Mesendoderm (in vitro differentiated cells): ENCODE measurements around the gene ZBTB40.

Experiments
- DNase-seq: peaks from one replicate; pipeline ENCODE4 v3.0.0; 2013
- H2AK5ac ChIP-seq: 2 replicates; pipeline ENCODE4 v1.6.1; 2013; ENCODE audit warnings: low read length, inconsistent platforms
- H2BK120ac ChIP-seq: 2 replicates; pipeline ENCODE4 v1.6.1; 2013; ENCODE audit warnings: low read depth, mild to moderate bottlenecking, low read length, moderate library complexity, mixed read lengths
- H2BK15ac ChIP-seq: replicated peaks from 2 replicates; pipeline ENCODE4 v1.6.1; 2013; ENCODE audit warnings: low read depth, mild to moderate bottlenecking, moderate library complexity
- H2BK5ac ChIP-seq: 2 replicates; pipeline ENCODE4 v1.6.1; 2013; ENCODE audit warnings: low read length, inconsistent platforms
- H3K18ac ChIP-seq: 2 replicates; pipeline ENCODE4 v1.6.1; 2013; ENCODE audit warnings: mild to moderate bottlenecking, low read length, mixed read lengths
- H3K23ac ChIP-seq: one replicate; pipeline ENCODE4 v1.6.1; 2013; ENCODE audit warnings: low read length
- H3K27ac ChIP-seq: 2 replicates; pipeline ENCODE4 v1.5.1; 2013; ENCODE audit warnings: low read depth, mild to moderate bottlenecking, inconsistent platforms, low read length, moderate library complexity
- H3K27me3 ChIP-seq: 2 replicates; pipeline ENCODE4 v1.6.1; 2013; ENCODE audit warnings: low read length, control low read depth, mild to moderate bottlenecking, inconsistent platforms; ENCODE audit not compliant: insufficient read depth, poor library complexity
- H3K36me3 ChIP-seq: 2 replicates; pipeline ENCODE4 v1.6.1; 2013; ENCODE audit warnings: low read length, inconsistent platforms; ENCODE audit not compliant: control insufficient read depth, insufficient read depth
- H3K4ac ChIP-seq: one replicate; pipeline ENCODE4 v1.6.1; 2013; ENCODE audit warnings: low read depth, mild to moderate bottlenecking, low read length, moderate library complexity
- H3K4me1 ChIP-seq: 2 replicates; pipeline ENCODE4 v1.6.1; 2013; ENCODE audit warnings: low read depth, low read length, inconsistent platforms; ENCODE audit not compliant: control insufficient read depth
- H3K4me2 ChIP-seq: 2 replicates; pipeline ENCODE4 v1.6.1; 2013; ENCODE audit warnings: low read length
- H3K4me3 ChIP-seq: 2 replicates; pipeline ENCODE4 v1.5.1; 2013; ENCODE audit warnings: mild to moderate bottlenecking, low read length
- H3K56ac ChIP-seq: one replicate; pipeline ENCODE4 v1.6.1; 2013; ENCODE audit warnings: low read length
- H3K79me1 ChIP-seq: 2 replicates; pipeline ENCODE4 v1.6.1; 2013; ENCODE audit warnings: low read length, inconsistent platforms
- H3K79me2 ChIP-seq: 2 replicates; pipeline ENCODE4 v1.6.1; 2013; ENCODE audit warnings: mild to moderate bottlenecking, low read length; ENCODE audit not compliant: control insufficient read depth, insufficient read depth
- H3K9ac ChIP-seq: 2 replicates; pipeline ENCODE4 v1.6.1; 2013; ENCODE audit warnings: low read length, inconsistent platforms
- H4K5ac ChIP-seq: one replicate; pipeline ENCODE4 v1.6.1; 2013; ENCODE audit warnings: low read length
- H4K8ac ChIP-seq: one replicate; pipeline ENCODE4 v1.6.1; 2013; ENCODE audit warnings: low read depth, mild to moderate bottlenecking, control low read depth, low read length, moderate library complexity
- WGBS: extraction: QIAGEN DNeasy Blood & Tissue Kit; methylation state at CpG from one replicate; pipeline ENCODE4 v1.1.7; 2013; ENCODE audit warnings: low lambda C conversion rate, missing lambda C conversion rate; ENCODE audit not compliant: insufficient coverage; ENCODE audit errors: extremely low coverage; 5-methylcytosine and 5-hydroxymethylcytosine counted together

Gene ZBTB40

DNA sequence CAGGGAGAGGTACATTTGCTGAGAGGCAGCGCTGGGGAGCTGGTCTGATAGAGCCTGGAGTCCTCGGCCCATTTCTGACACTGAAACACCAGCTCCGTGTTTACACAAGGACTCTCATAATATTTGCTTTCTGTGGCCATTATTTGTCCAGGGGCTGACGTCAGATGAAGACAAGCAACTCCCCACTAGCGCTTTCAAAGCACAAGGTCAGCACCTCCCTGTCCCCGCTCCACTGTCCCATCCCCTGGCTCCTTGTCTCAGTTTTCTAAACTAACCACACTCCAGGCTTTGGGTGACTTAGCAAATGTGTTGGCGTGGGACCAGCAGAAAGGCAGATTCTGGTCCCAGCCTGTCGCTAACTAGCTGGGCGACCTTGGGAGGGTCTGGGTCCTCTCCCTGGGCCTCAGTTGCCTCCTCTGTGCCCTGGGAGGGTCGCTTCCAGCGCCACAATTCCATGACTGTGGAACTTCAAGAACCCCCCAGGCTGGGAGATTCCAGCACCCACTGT is 37.4 kb upstream of the ZBTB40 start:
- no peak overlapping the region for H3K4me2 ChIP-seq
- H4K5ac ChIP-seq, result no peak overlapping the region
- H3K27me3 ChIP-seq, result no peaks in the 10 kb centered on the region
- H3K79me2 ChIP-seq, result no peaks in the 10 kb centered on the region
- no peaks in the 10 kb centered on the region for H3K79me1 ChIP-seq
- H3K4me1 ChIP-seq, result no peaks in the 10 kb centered on the region
- no peak overlapping the region for H2AK5ac ChIP-seq
- H3K56ac ChIP-seq, result no peak overlapping the region
- no peak overlapping the region for H2BK15ac ChIP-seq
- H3K27ac ChIP-seq, result no peak overlapping the region
- no peaks in the 10 kb centered on the region for H3K36me3 ChIP-seq
- H3K4ac ChIP-seq, result no peak overlapping the region
- no peak for DNase-seq
- no peak overlapping the region for H3K4me3 ChIP-seq
- no peak overlapping the region for H3K23ac ChIP-seq
- no peak overlapping the region for H2BK5ac ChIP-seq
- no peak overlapping the region for H4K8ac ChIP-seq
- H3K9ac ChIP-seq, result no peak overlapping the region
- peak overlapping the region; percentile 21 for H3K18ac ChIP-seq
- no CpG with 5 or more reads among the region's 11 CpGs for WGBS
- no peak overlapping the region for H2BK120ac ChIP-seq

DNA sequence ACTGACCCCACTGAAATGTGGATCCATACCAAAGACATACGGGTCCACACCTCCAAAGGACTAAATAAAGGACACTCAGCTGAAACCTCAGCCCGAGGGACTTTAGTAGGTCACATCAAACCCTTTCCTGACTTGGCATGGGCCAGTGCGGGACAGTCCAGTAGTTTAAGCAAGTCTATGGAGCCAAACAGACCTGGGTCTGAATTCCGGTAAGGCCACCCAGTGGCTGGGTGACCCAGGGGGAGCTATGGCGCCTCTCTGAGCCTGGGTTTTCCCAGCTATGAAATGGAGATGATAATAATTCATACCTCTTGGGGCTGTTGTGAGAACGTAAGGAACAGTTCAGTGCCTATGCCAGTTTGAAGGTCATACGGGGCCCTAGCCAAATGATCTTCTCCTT is 36.2 kb upstream of the ZBTB40 start:
- H3K79me1 ChIP-seq, result no peaks in the 10 kb centered on the region
- no peak overlapping the region for H3K4me3 ChIP-seq
- no peak overlapping the region for H3K4me2 ChIP-seq
- no peak overlapping the region for H4K5ac ChIP-seq
- H3K23ac ChIP-seq, result no peak overlapping the region
- DNase-seq, result no peak
- no peaks in the 10 kb centered on the region for H3K4me1 ChIP-seq
- H4K8ac ChIP-seq, result no peak overlapping the region
- H2AK5ac ChIP-seq, result no peak overlapping the region
- H2BK120ac ChIP-seq, result no peak overlapping the region
- no peak overlapping the region for H3K9ac ChIP-seq
- H2BK15ac ChIP-seq, result no peak overlapping the region
- H3K4ac ChIP-seq, result no peak overlapping the region
- no peak overlapping the region for H2BK5ac ChIP-seq
- H3K27ac ChIP-seq, result no peak overlapping the region
- no peak overlapping the region for H3K56ac ChIP-seq
- H3K36me3 ChIP-seq, result no peaks in the 10 kb centered on the region
- no peaks in the 10 kb centered on the region for H3K79me2 ChIP-seq
- no peaks in the 10 kb centered on the region for H3K27me3 ChIP-seq
- H3K18ac ChIP-seq, result no peak overlapping the region
- no CpG with 5 or more reads among the region's 7 CpGs for WGBS

- no peak overlapping the region for H3K4ac ChIP-seq
- H2AK5ac ChIP-seq, result no peak overlapping the region
- DNase-seq, result peak; percentile 86
- H3K27me3 ChIP-seq, result no peaks in the 10 kb centered on the region
- H3K4me3 ChIP-seq, result no peak overlapping the region
- H2BK15ac ChIP-seq, result no peak overlapping the region
- H3K36me3 ChIP-seq, result no peaks in the 10 kb centered on the region
- peak overlapping the region; percentile 29 for H3K9ac ChIP-seq
- no peak overlapping the region for H3K18ac ChIP-seq
- no peak overlapping the region for H4K8ac ChIP-seq
- no peak overlapping the region for H3K4me2 ChIP-seq
- H2BK120ac ChIP-seq, result no peak overlapping the region
- no peak overlapping the region for H3K23ac ChIP-seq
- H3K27ac ChIP-seq, result no peak overlapping the region
- no peak overlapping the region for H2BK5ac ChIP-seq
- H4K5ac ChIP-seq, result no peak overlapping the region
- H3K79me1 ChIP-seq, result no peaks in the 10 kb centered on the region
- no CpG with 5 or more reads among the region's 13 CpGs for WGBS
- no peaks in the 10 kb centered on the region for H3K79me2 ChIP-seq
- peak overlapping the region; percentile 49 for H3K56ac ChIP-seq
- no peaks in the 10 kb centered on the region for H3K4me1 ChIP-seq
Observed at GRCh38 chr1:22416555-22417454, 34.8 kb upstream of the ZBTB40 start.

DNA sequence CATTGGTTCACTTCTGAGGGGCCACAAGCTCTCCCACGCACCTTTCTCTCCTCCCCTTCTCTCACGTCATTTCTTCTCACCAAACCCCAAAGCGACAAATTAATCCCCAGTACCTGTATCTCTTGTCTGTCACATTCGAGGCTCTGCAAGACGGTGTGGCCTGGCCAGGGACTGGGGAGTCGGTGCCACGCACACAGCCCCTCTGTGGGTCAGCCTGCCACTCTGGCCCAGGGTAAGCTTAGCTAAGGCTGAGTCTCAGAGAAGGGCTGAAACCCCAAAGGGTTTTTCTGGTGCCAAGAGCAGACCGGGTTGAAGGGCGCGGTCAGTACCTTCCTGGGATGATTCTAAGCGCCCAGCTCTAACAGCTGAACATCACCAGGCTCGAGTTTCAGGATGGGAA is 34.2 kb upstream of the ZBTB40 start:
- Histone ChIP-seq H3K36me3 (no peaks in the 10 kb centered on the region), H3K18ac (no peak overlapping the region), H4K8ac (no peak overlapping the region), H3K79me1 (no peaks in the 10 kb centered on the region), H3K4me3 (no peak overlapping the region), H4K5ac (no peak overlapping the region), H3K4ac (no peak overlapping the region), H3K56ac (no peak overlapping the region), H3K23ac (no peak overlapping the region), H3K9ac (no peak overlapping the region), H3K27me3 (no peaks in the 10 kb centered on the region), H2BK15ac (no peak overlapping the region), H3K4me1 (no peaks in the 10 kb centered on the region), H2BK5ac (no peak overlapping the region), H2AK5ac (no peak overlapping the region), H3K79me2 (no peaks in the 10 kb centered on the region), H3K4me2 (no peak overlapping the region), H2BK120ac (no peak overlapping the region), H3K27ac (no peak overlapping the region)
- no CpG with 5 or more reads among the region's 12 CpGs for WGBS
- DNase-seq, result no peak

- H2BK5ac ChIP-seq, result no peak overlapping the region
- no peak overlapping the region for H3K23ac ChIP-seq
- H3K79me2 ChIP-seq, result no peaks in the 10 kb centered on the region
- H3K36me3 ChIP-seq, result no peaks in the 10 kb centered on the region
- no peak overlapping the region for H4K8ac ChIP-seq
- no peak overlapping the region for H3K4me3 ChIP-seq
- H3K4ac ChIP-seq, result no peak overlapping the region
- peak overlapping the region; percentile 34 for H3K56ac ChIP-seq
- H4K5ac ChIP-seq, result no peak overlapping the region
- no peak overlapping the region for H3K9ac ChIP-seq
- no peaks in the 10 kb centered on the region for H3K79me1 ChIP-seq
- no peak overlapping the region for H2BK15ac ChIP-seq
- H3K27me3 ChIP-seq, result no peaks in the 10 kb centered on the region
- no peak overlapping the region for H2BK120ac ChIP-seq
- no peak overlapping the region for H3K27ac ChIP-seq
- WGBS, result no CpG with 5 or more reads among the region's 4 CpGs
- H3K4me2 ChIP-seq, result no peak overlapping the region
- no peak overlapping the region for H2AK5ac ChIP-seq
- no peak for DNase-seq
- no peak overlapping the region for H3K18ac ChIP-seq
- H3K4me1 ChIP-seq, result no peaks in the 10 kb centered on the region
Observed at GRCh38 chr1:22418312-22418711, 33.3 kb upstream of the ZBTB40 start.
